Testis (tissue), 3 donors: ENCODE results near the gene UNC5CL. TPM values are rescaled to one million over a fixed set of nuclear protein-coding genes. Genes with fewer than 3 reads are reported as not detected.

Experiments used
- DNase-seq: peaks from one replicate; pipeline ENCODE4 v3.0.0-alpha.2; 2019
- H3K27ac ChIP-seq, 2 donors: fragments of 200-600 bp; sonication (generic); one replicate each; pipeline ENCODE4 v1.5.1; 2019
- H3K27me3 ChIP-seq: fragments of 200-600 bp; sonication (generic); one replicate; pipeline ENCODE4 v1.5.1; 2019
- H3K36me3 ChIP-seq: fragments of 200-600 bp; sonication (generic); one replicate; pipeline ENCODE4 v1.5.1; 2017; ENCODE audit warnings: low read depth; ENCODE audit errors: missing control alignments
- H3K4me1 ChIP-seq: fragments of 200-600 bp; sonication (generic); one replicate; pipeline ENCODE4 v1.5.1; 2019
- H3K4me3 ChIP-seq, 2 donors: fragments of 200-600 bp; sonication (generic); one replicate each; pipeline ENCODE4 v1.5.1; 2017 to 2019
- H3K9me3 ChIP-seq: fragments of 200-600 bp; sonication (generic); one replicate; pipeline ENCODE4 v1.5.1; 2017
- POLR2A ChIP-seq: fragments of 450-650 bp; IDR thresholded peaks from one replicate; pipeline ENCODE4 v1.6.1; 2017; ENCODE audit warnings: antibody characterized with exemption, mild to moderate bottlenecking, moderate library complexity
- WGBS, 2 donors: methylation state at CpG; one replicate each; pipeline ENCODE4 v1.1.5; 2018; 5-methylcytosine and 5-hydroxymethylcytosine counted together
- intact Hi-C: fragments of 100-400 bp; cut with DNase I; formaldehyde crosslinking; loops from one replicate; pipeline ENCODE4 v1.15.1; 2023; ENCODE audit warnings: low total_unique reads
- polyA plus RNA-seq: library from polyadenylated mRNA; stranded (reverse); fragments of 350-450 nt; fragmentation: Illumina TruSeq; extraction: RNeasy Lipid Tissue Mini Kit (QIAGEN cat#74804); gene quantifications from one replicate; pipeline ENCODE4 v1.2.3, GENCODE V29; 2014; ENCODE audit warnings: low read depth, low replicate concordance; ENCODE audit not compliant: insufficient read depth
- total RNA-seq, 2 donors: library from RNA; depleted of rRNA; stranded (reverse); fragments of >200 nt; gene quantifications; one replicate each; pipeline ENCODE4 v1.2.3, GENCODE V29; 2016
- TF ChIP-seq, protein P1 (sequence below), 3 experiments: fragments of 450-650 bp in 2 of 3; fragments of 200-600 bp in 1 of 3; sonication (generic) in 1 of 3; IDR thresholded peaks; one replicate each; pipeline ENCODE4 v1.5.1; 2016 to 2019; ENCODE audit warnings: antibody characterized with exemption in 3 of 3, mild to moderate bottlenecking in 2 of 3, moderate library complexity in 1 of 3

The UNC5CL gene
- total and polyA plus RNA-seq, 3 donors from 2014 or later = 2.0 to 3.2 (median 3.1) TPM

DNA sequence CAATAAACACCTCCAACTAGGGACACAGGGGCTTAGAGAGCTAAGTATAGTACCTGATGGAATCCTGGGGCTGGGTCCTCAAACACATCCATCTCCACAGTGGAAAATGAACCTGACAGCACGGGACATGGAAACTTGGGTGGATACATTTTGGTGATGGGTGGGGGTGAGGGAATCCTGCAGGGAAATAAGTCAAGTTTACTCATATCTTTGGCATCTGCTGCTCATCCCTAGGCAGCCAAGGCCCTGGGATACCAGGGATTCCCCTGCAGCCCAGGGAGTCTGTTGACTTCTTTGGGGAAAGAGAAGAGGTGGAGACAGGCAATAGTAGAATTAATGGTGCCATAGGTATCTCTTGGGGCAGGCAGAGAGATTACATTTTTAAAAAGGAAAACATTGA lies 20.5 kb upstream of the UNC5CL start:
- TF ChIP-seq POLR2A = no peak
- TF ChIP-seq, protein P1, sequence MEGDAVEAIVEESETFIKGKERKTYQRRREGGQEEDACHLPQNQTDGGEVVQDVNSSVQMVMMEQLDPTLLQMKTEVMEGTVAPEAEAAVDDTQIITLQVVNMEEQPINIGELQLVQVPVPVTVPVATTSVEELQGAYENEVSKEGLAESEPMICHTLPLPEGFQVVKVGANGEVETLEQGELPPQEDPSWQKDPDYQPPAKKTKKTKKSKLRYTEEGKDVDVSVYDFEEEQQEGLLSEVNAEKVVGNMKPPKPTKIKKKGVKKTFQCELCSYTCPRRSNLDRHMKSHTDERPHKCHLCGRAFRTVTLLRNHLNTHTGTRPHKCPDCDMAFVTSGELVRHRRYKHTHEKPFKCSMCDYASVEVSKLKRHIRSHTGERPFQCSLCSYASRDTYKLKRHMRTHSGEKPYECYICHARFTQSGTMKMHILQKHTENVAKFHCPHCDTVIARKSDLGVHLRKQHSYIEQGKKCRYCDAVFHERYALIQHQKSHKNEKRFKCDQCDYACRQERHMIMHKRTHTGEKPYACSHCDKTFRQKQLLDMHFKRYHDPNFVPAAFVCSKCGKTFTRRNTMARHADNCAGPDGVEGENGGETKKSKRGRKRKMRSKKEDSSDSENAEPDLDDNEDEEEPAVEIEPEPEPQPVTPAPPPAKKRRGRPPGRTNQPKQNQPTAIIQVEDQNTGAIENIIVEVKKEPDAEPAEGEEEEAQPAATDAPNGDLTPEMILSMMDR (IDR thresholded peaks at IDR 0.05) = no peak
- Histone ChIP-seq H3K9me3 (no peaks in the 10 kb centered on the region), H3K4me1 (no peaks in the 10 kb centered on the region), H3K4me3 (no peak overlapping the region), H3K36me3 (no peaks in the 10 kb centered on the region), H3K27me3 (no peaks in the 10 kb centered on the region), H3K27ac (no peak overlapping the region)
- intact Hi-C loops = no loop called here
- WGBS, 2 donors = 81 to 97% methylated on average over 1 of the region's 1 CpG
- DNase-seq = no peak

DNA sequence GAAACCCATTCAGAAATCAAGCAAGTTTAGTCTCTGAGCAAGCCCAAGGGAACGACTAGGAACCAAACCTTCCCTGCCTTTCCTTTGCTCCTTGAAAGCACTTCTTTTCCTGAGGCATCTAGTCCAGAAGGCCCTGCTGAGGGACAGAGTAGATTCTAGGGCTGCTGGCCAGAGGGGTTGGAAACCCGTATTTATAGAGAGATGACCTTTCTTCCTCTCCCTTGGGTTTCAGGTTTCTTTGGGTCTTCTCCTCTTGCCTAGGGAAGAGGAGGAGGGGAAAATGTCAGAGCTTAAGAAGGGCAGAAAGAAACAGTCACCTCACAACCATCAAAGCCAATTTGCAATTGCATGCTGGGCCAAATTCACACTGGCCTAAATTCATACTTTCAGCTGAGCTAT lies 19.8 kb upstream of the UNC5CL start:
- no peak overlapping the region for H3K4me3 ChIP-seq
- H3K36me3 ChIP-seq = no peaks in the 10 kb centered on the region
- intact Hi-C loops = no loop called here
- H3K27ac ChIP-seq = no peak overlapping the region
- no peaks in the 10 kb centered on the region for H3K9me3 ChIP-seq
- 74 to 80% methylated on average over 2 of the region's 2 CpGs for WGBS, 2 donors
- H3K4me1 ChIP-seq = no peaks in the 10 kb centered on the region
- no peak for DNase-seq
- no peak for TF ChIP-seq POLR2A
- TF ChIP-seq, protein P1 (IDR thresholded peaks at IDR 0.05) = no peak
- H3K27me3 ChIP-seq = no peaks in the 10 kb centered on the region

DNA sequence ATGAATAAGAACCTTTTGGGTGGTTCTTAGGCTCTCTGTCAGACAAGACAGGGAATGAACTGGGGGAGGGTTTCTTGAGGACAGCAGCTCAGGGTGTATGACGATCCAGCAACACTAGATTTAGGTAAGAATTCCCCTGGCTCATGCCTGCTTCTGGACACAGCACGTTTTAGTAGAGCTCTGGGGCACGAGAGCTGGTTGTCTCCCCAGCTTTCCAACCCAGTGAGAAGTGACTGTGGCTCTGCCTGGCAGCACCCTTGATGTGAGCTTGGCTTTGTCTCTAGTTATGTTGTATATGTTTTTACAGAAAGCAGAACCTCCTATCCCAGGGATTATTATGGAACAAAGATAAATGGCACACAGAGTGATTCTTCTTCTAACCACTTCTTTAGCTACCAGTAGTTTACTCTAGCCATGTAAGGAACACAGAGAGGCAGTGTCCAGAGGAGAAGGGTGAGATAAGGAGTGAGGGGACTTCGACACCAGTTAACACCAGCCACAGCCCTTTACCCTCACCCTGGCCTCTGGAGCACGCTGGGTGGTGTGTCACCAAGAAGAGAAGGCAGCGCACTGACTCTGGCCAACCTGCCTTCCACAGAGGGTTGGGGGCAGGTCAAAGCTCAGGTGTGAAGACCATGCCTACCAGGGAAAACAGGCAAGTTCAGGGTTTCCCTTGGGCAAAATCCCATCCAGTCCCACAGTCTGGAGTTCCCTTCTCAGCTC lies 17.9 kb upstream of the UNC5CL start:
- no peak for TF ChIP-seq POLR2A
- TF ChIP-seq, protein P1 (IDR thresholded peaks at IDR 0.05) = no peak
- Histone ChIP-seq H3K9me3 (no peaks in the 10 kb centered on the region), H3K27me3 (no peaks in the 10 kb centered on the region), H3K27ac (no peak overlapping the region), H3K36me3 (no peaks in the 10 kb centered on the region), H3K4me3 (no peak overlapping the region), H3K4me1 (no peaks in the 10 kb centered on the region)
- 85 to 87% methylated on average over 6 of the region's 6 CpGs for WGBS, 2 donors
- no peak for DNase-seq
- intact Hi-C loops = no loop called here

DNA sequence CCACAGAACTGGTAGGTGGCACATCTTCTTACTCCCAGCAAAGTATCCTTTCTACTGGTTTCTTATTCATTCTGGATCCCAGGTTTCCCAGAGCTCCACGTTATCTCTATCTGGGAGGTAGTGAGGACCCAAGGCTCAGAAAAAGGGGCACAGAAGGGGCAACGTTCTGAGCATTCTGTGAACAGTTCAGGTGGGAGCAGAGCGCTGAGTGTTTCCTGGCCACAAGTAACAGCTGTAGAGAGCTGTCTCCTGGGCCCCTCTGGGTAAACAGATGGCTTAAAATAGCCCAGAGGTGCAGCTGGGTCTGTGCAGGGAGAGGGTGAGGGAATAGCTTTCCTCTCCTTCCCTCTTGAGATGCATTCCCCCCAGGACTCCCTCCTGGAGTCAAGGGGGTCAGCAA lies 16.1 kb upstream of the UNC5CL start:
- intact Hi-C loops = no loop called here
- H3K9me3 ChIP-seq = no peaks in the 10 kb centered on the region
- H3K27me3 ChIP-seq = no peaks in the 10 kb centered on the region
- H3K27ac ChIP-seq = no peak overlapping the region
- 53 to 70% methylated on average over 3 of the region's 3 CpGs for whole genome bisulfite sequencing, 2 donors
- DNase-seq = no peak
- no peak overlapping the region for H3K4me3 ChIP-seq
- no peaks in the 10 kb centered on the region for H3K36me3 ChIP-seq
- H3K4me1 ChIP-seq = no peaks in the 10 kb centered on the region
- TF ChIP-seq POLR2A = no peak
- TF ChIP-seq, protein P1 (IDR thresholded peaks at IDR 0.05) = no peak

DNA sequence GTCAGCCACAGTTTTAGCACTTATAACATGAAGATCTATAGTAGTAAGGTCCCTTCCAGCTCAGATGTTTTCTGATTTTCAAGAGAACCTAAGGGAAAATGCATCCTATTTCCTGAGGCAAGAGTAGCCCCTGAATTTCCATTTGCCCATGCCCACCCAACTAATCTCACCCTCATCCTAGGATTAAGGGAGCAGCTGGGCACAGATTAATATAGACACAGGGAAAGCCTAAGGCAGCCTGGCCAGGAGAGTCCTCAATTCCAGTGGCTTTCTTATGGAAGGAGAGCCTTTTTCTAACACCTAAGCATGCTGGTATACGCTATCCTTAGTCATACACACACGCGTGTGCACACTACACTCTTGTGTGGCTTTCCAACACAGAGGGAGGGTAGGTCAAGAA lies 15.5 kb upstream of the UNC5CL start:
- intact Hi-C loops = no loop called here
- WGBS, 2 donors = 94 to 95% methylated on average over 3 of the region's 3 CpGs
- TF ChIP-seq, protein P1 (IDR thresholded peaks at IDR 0.05) = no peak
- TF ChIP-seq POLR2A = no peak

More for the DNA sequence above, 15.5 kb upstream of the UNC5CL start:
- H3K9me3 ChIP-seq = no peaks in the 10 kb centered on the region
- H3K36me3 ChIP-seq = no peaks in the 10 kb centered on the region
- no peak overlapping the region for H3K27ac ChIP-seq
- no peak overlapping the region for H3K4me3 ChIP-seq
- H3K27me3 ChIP-seq = no peaks in the 10 kb centered on the region
- no peak for DNase-seq
- H3K4me1 ChIP-seq = no peaks in the 10 kb centered on the region
